Fibroblast of upper back skin (primary cell): Measurements from ENCODE around the gene PPM1D.
"Not testable (repeated sequence)": the region's sequence is repeated elsewhere in the genome, so short reads cannot be mapped to it uniquely, and the experiment has no call there.

Experiments used
- DNase-seq: peaks from one replicate; pipeline ENCODE4 v3.0.0-alpha.2; 2013

The PPM1D gene

DNA sequence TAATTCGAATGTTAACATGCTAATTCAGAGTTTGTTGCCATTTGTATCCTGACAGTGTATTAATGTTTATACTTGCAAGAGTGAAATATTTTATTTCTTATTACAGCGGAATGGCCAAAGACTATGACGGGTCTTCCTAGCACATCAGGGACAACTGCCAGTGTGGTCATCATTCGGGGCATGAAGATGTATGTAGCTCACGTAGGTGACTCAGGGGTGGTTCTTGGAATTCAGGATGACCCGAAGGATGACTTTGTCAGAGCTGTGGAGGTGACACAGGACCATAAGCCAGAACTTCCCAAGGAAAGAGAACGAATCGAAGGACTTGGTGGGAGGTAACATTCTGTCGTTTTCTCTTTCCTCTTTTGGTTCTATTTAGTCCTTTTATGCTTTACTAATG, 23.4 kb downstream of the PPM1D start:
- no peak for DNase-seq

DNA sequence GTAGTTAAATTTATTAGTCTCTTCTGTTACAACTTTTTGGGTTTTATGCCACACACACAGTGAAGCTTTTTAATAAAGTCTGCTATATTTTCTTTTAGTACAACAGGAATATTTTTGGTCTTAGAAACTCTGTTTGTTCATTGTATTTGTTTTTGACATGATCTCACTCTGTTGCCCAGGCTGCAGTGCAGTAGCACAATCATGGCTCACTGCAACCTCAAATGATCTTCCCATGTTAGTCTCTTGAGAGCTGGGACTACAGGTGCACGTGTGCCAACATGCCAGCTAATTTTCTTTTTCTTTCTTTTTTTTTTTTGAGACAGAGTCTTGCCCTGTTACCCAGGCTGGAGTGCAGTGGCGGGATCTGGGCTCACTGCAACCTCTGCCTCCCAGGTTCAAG, 27.1 kb downstream of the PPM1D start:
- DNase-seq, result no peak

DNA sequence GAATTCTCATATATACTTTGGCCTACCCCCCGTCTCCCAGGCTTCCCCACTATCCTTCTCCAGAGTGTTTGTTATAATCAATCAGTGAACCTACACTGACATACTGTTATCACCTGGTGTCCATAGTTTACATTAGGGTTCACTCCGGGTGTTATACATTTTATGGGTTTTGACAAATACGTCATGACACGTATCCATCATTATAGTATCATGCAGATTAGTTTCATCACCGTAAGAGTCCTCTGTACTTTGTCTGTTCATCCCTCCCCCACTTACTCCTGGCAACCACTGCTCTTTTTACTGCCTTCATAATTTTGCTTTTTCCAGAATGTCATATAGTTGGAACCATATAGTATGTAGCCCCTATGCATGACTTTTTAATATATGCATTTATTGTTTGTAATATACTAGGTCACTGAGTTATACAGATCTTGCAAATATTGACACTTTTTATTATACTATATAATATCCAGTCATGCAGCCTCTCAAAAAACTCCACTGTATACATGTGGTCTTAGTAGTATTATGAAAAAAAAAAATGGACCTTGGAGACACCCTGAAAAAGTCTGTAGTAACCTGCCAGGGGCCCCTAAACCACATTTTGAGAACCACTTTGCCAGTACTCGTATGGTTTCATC, 28.4 kb downstream of the PPM1D start:
- DNase-seq, result no peak

DNA sequence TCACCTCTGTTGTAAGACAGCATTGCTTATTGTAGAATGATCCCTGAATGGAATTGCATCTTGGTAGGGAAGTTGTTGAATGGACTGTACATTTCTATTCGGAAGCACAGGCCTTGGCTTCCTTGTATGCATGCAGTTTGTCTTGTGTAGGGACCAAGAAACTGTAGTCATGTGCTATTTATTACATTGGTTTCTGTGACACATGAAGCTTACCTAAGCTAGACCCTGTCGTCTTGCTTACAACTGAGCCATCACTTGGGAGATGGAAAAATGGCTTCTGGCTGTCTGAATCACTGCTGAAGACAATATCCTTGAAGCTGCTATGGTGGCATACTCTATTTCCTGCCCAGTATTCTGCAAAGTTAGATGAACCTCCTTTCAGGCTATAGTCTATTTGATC, 29.1 kb downstream of the PPM1D start:
- no peak for DNase-seq

DNA sequence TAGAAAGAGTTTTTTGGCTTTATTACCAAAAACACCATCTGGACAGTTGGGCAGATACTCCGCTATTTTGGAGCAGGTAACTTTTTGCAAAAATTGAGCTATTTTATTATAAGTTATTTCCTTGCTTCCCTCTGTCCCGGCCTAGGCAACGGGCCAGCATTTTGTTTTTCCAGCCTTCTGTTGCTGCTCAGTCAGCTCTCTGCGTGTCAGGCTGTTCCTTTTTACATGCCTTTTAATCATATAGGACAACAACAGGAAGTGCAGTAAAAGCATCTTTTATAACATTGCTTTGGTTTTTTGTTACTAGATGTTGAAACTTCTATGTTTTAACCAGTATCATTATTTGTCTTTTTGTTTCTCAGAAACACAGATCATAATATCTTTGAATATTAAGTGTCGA, 30.4 kb downstream of the PPM1D start:
- no peak for DNase-seq

DNA sequence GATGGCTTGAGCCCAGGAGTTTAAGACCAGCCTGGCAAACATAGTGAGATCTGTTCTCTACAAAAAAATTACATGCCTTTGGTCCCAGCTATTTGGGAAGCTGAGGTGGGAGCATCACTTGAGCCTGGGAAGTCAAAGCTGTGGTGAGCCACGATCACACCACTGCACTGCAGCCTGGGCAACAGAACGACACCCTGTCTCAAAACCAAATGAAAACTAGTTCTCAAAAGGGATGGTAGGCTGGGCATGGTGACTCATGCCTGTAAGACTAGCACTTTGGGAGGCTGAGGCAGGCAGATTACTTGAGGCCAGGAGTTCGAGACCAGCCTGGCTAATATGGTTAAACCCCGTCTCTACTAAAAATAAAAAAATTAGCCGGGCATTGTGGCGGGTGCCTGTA, 31.1 kb downstream of the PPM1D start:
- DNase-seq, result no peak

DNA sequence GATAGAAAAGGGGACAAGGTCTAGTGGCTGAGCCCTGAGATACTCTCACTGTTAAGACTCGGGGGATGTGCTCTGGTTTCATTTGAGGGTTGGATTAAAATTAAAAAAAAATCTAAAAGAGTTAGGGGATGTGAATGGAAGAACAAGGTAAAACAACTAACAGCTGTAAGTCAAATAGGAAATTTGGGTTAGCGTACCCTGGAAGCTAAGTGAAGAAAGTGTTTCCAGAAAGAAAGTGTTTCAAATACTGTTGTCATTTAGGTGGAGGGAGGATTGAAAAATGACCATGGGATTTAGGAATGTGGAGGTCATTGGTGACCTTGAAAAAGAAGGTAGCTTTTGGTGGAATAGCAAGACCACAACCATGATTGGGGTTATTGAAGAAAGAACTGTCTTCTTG, 37.7 kb downstream of the PPM1D start:
- DNase-seq, result no peak

DNA sequence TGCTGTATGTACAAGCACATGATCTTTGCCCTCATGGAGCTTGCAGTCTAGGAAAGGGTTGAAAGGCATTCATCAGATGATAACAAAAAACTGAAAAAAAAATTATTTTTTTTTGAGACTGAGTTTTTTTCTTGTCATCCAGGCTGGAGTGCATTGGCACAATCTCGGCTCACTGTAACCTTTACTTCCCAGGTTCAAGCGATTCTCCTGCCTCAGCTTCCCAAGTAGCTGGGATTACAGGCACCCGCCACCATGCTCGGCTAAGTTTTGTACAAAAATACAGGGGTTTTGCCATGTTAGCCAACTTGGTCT, 39.0 kb downstream of the PPM1D start:
- DNase-seq, result no peak

DNA sequence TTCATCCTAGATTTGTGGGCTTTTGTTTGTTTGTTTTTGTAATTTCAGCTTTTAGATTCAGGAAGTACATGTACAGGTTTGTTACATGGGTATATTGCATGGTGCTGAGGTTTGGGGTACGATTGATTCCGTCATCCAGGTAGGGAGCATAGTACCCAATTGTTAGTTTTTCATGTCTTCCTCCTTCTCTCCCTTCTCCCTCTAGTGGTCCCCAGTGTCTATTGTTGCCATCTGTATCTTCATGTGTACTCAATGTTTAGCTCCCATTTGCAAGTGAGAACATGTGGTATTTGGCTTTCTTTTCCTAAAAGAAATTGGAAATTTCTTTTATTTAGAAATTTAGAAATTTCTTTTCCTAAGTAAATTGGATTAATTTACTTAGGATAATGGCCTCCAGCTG, 40.5 kb downstream of the PPM1D start:
- DNase-seq, result no peak

DNA sequence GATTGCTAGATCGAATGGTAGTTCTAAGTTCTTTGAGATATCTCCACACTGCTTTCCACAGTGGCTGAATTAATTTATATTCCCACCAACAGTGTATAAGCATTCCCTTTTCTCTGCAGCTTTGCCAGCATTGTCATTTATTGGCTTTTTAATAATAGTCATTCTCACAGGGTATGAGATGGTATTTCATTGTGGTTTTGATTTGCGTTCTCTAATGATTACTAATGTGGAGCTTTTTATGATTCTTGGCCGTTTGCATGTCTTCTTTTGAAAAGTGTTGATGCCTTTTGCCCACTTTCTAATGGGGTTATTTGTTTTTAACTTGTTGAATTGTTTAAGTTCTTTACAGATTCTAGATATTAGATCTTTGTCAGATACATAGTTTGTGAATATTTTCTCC, 41.1 kb downstream of the PPM1D start:
- DNase-seq, result no peak

DNA sequence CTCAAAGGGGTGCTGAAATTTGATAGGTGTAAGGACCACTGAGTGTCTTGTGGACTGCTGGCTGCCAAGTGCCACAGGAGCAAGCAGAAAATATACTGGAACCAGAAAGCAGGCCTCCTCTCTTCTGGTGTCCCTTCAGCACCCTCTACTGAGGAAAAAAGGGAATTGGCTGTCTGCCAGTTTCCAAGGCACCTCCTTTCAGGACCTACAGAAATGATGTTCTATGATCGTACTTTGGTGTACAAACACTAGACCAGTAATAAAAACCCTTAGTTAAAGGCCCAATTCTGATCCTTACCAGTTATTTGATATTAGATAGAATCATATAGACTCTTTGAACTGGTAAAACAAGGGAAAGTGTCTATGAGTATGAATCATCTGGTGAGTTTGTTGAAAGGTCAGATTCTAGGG, 41.8 kb downstream of the PPM1D start:
- DNase-seq, result peak; percentile 81

DNA sequence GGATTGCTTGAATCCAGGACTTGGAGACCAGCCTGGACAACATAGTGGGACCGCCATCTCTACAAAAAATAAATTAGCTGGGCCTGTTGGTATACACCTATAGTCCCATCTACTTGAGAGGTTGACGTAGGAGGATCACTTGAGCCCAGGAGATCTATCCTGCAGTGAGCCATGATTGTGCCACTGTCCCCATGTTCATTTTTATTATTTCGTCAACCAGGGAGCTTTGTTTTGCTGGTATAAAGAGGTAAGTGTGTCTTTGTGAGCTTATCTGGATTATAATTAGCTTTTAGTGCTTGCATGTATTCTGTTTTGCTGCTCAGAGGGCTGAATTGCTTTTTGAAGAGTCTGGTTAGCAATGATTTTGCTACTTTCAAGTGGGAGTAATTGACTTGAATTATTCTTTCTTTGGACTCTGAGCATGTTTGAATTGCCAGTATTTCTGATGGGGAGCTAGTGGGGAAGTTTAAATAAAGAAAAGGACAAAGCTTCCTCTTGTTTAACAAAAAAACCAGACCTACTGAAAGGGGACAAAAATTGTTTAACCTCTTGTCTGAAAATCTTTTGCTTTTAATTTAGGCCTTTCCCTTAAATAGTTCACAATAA, 46.0 kb downstream of the PPM1D start:
- DNase-seq, result no peak

DNA sequence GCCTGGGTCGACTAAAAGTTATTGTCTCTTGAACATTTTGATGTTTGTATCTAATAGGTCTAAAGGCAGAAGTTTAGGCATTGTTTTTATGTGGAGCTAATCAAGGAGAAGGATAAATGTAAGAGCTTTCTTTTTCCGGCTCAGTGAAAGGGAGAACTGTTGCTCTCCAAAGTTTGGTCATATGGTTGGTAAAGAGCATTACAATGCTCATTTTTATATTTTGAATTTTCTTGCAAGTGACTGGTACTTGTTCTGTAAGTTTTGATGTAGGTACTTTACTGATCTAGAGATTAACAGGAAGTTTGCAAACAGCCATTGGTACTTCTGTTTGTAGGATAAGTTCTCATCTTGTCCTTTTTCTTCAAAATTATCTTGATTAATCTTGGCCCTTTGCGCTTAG, 46.7 kb downstream of the PPM1D start:
- no peak for DNase-seq

DNA sequence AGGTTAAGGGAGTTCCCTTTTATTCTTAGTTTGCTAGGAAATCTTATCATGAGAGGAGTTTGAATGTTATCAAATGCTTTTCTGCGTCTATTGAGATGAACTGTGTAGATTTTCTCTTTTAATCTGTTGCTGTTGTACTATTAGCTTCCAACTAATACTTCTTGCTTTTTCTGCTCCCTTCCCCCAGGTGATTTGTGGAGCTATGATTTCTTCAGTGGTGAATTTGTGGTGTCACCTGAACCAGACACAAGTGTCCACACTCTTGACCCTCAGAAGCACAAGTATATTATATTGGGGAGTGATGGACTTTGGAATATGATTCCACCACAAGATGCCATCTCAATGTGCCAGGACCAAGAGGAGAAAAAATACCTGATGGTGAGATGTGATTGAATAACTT, 47.7 kb downstream of the PPM1D start:
- DNase-seq, result no peak

DNA sequence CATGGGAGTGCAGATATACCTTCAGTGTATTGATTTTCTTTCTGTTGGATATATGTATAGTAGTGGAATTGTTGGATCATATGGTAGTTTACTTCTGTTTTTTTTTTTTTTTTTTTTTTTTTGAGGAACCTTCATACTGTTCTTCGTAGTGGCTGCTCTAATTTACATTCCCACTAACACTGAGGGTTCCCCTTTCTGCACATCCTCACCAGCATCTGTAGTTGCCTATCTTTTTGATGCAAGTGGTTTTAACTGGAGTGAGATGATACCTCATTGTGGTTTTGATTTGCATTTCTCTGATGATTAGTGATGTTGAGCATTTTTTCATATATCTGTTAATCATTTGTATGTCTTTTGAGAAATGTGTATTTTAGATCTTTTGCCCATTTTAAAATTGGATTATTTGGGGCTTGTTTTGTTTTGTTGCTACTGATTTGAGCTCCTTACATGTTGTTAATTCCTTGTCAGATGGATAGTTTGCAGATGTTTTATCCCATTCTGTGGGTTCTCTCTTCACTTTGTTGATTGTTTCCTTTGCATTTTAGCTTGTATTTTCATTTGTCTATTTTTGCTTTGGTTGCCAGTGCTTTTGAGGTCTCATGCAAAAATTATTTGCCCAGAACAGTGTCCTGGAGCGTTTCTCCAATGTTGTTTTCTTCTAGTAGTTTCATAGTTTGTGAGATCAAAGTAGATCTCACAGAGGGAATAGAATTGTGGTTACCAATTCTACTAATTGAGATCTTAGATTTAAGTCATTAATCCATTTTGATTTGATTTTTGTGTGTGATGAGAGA, 52.7 kb downstream of the PPM1D start:
- DNase-seq, result no peak

DNA sequence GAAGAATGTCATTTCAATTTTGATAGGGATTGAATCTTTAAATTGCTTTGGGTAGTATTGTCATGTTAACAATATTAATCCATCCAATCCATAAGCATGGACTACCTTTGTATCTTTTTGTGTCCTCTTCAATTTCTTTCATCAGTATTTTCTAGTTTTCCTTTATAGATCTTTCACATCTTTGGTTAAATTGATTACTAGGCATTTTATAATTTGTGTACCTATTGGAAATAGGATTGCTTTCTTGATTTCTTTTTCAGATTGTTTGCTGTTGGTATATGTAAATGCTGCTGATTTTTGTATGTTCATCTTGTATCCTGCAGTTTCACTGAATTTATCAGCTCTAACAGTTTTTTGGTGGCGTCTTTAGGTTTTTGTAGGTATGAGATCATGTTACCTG, 53.6 kb downstream of the PPM1D start:
- DNase-seq, result no peak

DNA sequence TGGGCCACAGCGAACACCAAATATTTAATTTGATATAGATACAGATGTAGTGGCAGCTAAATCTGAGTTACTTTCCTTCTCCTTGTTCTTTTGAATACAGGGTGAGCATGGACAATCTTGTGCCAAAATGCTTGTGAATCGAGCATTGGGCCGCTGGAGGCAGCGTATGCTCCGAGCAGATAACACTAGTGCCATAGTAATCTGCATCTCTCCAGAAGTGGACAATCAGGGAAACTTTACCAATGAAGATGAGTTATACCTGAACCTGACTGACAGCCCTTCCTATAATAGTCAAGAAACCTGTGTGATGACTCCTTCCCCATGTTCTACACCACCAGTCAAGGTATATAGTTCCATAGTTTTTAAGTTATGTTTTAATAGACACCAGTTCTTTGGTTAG, 56.5 kb downstream of the PPM1D start:
- no peak for DNase-seq

DNA sequence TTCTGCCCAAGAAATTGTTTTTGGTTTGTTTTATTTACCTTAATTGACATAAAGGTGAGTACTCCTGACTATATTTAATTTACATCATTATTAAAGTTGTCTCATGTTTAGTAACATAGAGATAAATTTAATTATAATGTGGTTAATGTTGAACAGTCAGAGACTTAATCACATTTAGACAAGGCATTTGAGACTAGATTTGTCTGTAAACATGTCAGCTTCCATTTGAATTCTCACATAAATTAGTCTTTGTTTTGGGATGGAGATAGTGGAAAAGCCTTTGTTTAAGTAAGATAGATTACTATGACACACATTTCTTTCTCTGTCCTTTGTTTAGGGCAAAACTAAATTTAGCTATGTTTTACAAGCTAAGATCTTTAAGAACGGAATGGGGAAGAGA, 59.2 kb downstream of the PPM1D start:
- no peak for DNase-seq

DNA sequence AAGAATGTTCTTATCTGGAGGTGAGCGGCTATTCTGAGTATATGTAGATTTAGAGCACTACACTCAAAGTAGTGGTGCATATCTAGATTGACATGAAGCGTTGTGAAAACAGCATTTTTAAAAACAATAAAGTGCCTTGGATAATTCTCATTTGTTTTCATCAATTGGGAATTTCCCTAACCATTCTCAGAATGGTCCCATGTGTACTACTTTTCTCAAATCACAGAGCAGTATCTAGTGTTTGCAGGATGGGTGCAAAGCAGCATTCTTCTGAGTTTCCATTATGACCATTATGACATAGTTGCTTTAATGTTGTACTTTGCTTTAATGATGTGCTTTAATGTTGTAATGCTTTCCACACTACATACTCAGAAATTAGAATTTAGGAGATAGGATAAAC, 61.5 kb downstream of the PPM1D start:
- DNase-seq, result no peak

DNA sequence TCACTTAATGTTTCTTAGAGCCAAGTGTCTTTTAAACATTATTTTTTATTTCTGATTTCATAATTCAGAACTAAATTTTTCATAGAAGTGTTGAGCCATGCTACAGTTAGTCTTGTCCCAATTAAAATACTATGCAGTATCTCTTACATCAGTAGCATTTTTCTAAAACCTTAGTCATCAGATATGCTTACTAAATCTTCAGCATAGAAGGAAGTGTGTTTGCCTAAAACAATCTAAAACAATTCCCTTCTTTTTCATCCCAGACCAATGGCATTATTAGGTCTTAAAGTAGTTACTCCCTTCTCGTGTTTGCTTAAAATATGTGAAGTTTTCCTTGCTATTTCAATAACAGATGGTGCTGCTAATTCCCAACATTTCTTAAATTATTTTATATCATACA, 64.0 kb downstream of the PPM1D start:
- no peak for DNase-seq

DNA sequence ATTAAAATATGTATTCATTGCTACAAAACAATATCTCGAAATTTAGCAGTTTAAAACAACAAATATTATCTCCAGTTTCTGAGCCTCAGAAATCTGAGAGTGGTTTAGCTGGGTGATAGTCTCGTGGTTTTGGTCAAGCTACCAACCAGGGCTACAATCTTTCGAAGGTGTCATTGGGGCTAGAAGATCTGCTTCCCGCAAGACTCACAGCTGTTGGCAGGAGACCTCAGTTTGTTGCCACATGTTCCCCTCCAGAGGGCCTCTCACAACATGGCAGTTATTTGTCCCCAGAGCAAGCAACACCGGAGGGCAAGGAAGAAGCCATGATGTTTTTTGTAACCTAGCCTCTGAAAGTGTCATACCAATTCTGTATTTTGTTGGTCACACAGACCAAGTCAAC, 65.6 kb downstream of the PPM1D start:
- no peak for DNase-seq

DNA sequence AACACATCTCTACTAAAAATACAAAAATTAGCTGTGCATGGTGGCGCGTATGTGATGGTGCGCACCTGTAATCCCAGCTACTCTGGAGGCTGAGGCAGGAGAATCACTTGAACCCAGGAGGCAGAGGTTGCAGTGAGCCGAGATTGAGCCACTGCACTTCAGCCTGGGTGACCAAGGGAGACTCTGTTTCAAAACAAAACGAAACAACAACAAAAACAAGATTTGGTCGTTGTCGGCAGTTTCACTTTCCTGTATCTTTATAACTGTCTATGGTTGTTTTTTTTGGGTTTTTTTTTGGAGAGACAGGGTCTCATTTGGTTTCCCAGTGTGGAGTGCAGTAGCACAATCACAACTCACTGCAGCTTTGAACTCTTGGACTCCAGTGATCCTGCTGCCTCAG, 68.7 kb downstream of the PPM1D start:
- DNase-seq, result not testable (repeated sequence)

DNA sequence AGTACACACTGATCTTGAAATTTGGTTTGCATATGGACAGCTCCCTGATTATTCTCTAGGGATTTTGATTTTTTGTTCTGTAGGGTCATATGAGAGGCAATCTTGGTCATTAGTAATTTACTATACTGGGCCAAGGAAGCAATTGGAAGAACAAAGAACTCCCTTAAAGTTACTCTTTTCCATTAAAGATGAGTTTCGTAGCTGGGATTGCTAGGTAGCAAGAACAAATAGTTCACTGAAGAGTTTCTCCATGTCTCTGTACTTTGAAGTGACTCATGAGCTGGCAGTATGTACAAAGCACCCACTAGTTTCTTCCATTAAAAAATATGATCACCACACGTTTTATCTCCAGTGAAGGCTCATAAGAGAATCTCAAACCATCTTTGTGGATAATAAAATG, 71.5 kb downstream of the PPM1D start:
- DNase-seq, result no peak

DNA sequence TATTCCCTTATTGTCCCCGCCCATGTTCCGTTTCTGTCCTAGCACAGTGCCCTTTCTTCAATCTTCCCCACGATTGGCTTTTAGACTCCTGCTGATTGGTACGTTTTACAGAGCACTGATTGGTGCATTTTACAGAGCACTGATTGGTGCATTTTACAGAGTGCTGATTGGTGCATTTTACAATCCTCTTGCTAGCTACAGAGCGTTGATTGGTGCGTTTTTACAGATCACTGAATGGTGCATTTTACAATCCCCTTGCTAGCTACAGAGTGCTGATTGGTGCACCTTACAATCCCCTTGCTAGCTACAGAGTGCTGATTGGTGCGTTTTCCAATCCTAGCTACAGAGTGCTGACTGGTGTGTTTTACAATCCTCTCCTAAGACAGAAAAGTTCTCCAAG, 74.6 kb downstream of the PPM1D start:
- not testable (repeated sequence) for DNase-seq

DNA sequence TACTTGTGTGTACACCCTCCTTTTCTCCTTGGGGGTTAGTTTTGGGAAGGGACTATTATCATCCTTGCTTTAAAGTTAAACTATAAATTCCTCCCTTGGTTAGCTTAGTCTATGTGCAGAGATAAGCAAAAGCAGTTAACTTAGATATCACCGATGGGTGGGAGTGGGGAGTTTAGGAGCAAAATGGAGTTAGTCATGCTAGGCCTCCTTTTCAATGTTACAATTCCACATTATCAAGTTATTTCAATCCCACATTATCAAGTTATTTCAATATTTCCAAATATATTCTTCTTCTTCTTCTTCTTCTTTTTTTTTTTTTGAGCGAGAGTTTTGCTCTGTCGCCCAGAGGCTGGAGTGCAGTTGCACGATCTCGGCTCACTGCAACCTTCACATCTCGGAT, 76.0 kb downstream of the PPM1D start:
- DNase-seq, result no peak
